Dendritic cell treated with granulocyte-macrophage colony-stimulating factor and Interleukin-4, amounts not matched to agents 40 ng/mL and 50 ng/mL, for 4 days (primary cell): ENCODE measurements around the gene MS4A4E.
"Not testable (repeated sequence)": the region's sequence is repeated elsewhere in the genome, so short reads cannot be mapped to it uniquely, and the experiment has no call there.

Experiments used
- H3K27ac Mint-ChIP-seq: one replicate; pipeline ENCODE4 v1.8.0; 2022; ENCODE audit warnings: mild to moderate bottlenecking, mixed read lengths
- H3K27me3 Mint-ChIP-seq: one replicate; pipeline ENCODE4 v1.8.0; 2022; ENCODE audit warnings: mild to moderate bottlenecking, mixed read lengths
- H3K36me3 Mint-ChIP-seq: one replicate; pipeline ENCODE4 v1.8.0; 2022; ENCODE audit warnings: low read depth, mixed read lengths
- H3K4me1 Mint-ChIP-seq: one replicate; pipeline ENCODE4 v1.8.0; 2022; ENCODE audit warnings: low read depth, mixed read lengths
- H3K4me3 Mint-ChIP-seq: one replicate; pipeline ENCODE4 v1.8.0; 2022; ENCODE audit warnings: mild to moderate bottlenecking, moderate library complexity, mixed read lengths
- H3K9me3 Mint-ChIP-seq: one replicate; pipeline ENCODE4 v1.8.0; 2022; ENCODE audit warnings: mixed read lengths
- intact Hi-C: fragments of 100-400 bp; cut with micrococcal nuclease; formaldehyde crosslinking; loops from one replicate; pipeline ENCODE4 v1.15.0; 2022

The MS4A4E gene

GRCh38 chr11:60208146-60208895 is 34.6 kb downstream of the MS4A4E start:
- Mint-ChIP-seq H3K4me1 (peaks cover 46% of the 10 kb centered on the region), H3K36me3 (peaks cover 91% of the 10 kb centered on the region), H3K27me3 (no peaks in the 10 kb centered on the region), H3K4me3 (no peak overlapping the region), H3K9me3 (no peaks in the 10 kb centered on the region), H3K27ac (peak overlapping the region; percentile 43)
- intact Hi-C loops = loop anchor here (5.0 kb wide), 1 partner anchor 91 kb away; no protein-coding TSS in a partner anchor

- no peaks in the 10 kb centered on the region for H3K27me3 Mint-ChIP-seq
- H3K27ac Mint-ChIP-seq = peak overlapping the region; percentile 43
- H3K4me1 Mint-ChIP-seq = peaks cover 42% of the 10 kb centered on the region
- no peak overlapping the region for H3K4me3 Mint-ChIP-seq
- no peaks in the 10 kb centered on the region for H3K9me3 Mint-ChIP-seq
- H3K36me3 Mint-ChIP-seq = peaks cover 87% of the 10 kb centered on the region
- intact Hi-C loops = loop anchor here (5.0 kb wide), 1 partner anchor 89 kb away; no protein-coding TSS in a partner anchor
These were observed 36.3 kb downstream of the MS4A4E start for GRCh38 chr11:60206616-60207015.

- Mint-ChIP-seq H3K36me3 (peaks cover 78% of the 10 kb centered on the region), H3K9me3 (no peaks in the 10 kb centered on the region), H3K4me3 (no peak overlapping the region), H3K27ac (peak overlapping the region; percentile 64), H3K27me3 (no peaks in the 10 kb centered on the region), H3K4me1 (peaks cover 37% of the 10 kb centered on the region)
- intact Hi-C loops = loop anchor here (5.0 kb wide), 1 partner anchor 88 kb away; no protein-coding TSS in a partner anchor
These were observed 38.0 kb downstream of the MS4A4E start for GRCh38 chr11:60204922-60205321.

- H3K4me3 Mint-ChIP-seq, H3K27me3 Mint-ChIP-seq, H3K27ac Mint-ChIP-seq, intact Hi-C loops: not testable (repeated sequence)
- Mint-ChIP-seq H3K4me1 (peaks cover 39% of the 10 kb centered on the region), H3K36me3 (peaks cover 63% of the 10 kb centered on the region), H3K9me3 (peaks cover 13% of the 10 kb centered on the region)
These were observed 41.6 kb downstream of the MS4A4E start for GRCh38 chr11:60201334-60201733.

GRCh38 chr11:60197442-60197841 is 45.5 kb downstream of the MS4A4E start:
- H3K4me1 Mint-ChIP-seq = peaks cover 56% of the 10 kb centered on the region
- peaks cover 46% of the 10 kb centered on the region for H3K36me3 Mint-ChIP-seq
- H3K27me3 Mint-ChIP-seq = no peaks in the 10 kb centered on the region
- intact Hi-C loops = loop anchor here (5.0 kb wide), 1 partner anchor 45 kb away; the partner anchor contains the start of gene MS4A4E
- H3K27ac Mint-ChIP-seq = peak overlapping the region; percentile 84
- no peak overlapping the region for H3K4me3 Mint-ChIP-seq
- H3K9me3 Mint-ChIP-seq = peaks cover 24% of the 10 kb centered on the region

- Mint-ChIP-seq H3K4me3 (peak overlapping the region; percentile 45), H3K27ac (peak overlapping the region; percentile 91), H3K9me3 (peaks cover 25% of the 10 kb centered on the region), H3K36me3 (peaks cover 34% of the 10 kb centered on the region), H3K27me3 (no peaks in the 10 kb centered on the region), H3K4me1 (peaks cover 57% of the 10 kb centered on the region)
- intact Hi-C loops = loop anchor here (5.0 kb wide), 1 partner anchor 46 kb away; the partner anchor contains the start of gene MS4A4E
These were observed 47.0 kb downstream of the MS4A4E start for GRCh38 chr11:60195923-60196368.

GRCh38 chr11:60194511-60194910 is 48.4 kb downstream of the MS4A4E start:
- H3K27ac Mint-ChIP-seq = peak overlapping the region; percentile 91
- intact Hi-C loops = no loop called here
- H3K27me3 Mint-ChIP-seq = no peaks in the 10 kb centered on the region
- H3K4me1 Mint-ChIP-seq = peaks cover 60% of the 10 kb centered on the region
- H3K36me3 Mint-ChIP-seq = peaks cover 34% of the 10 kb centered on the region
- H3K9me3 Mint-ChIP-seq = peaks cover 25% of the 10 kb centered on the region
- no peak overlapping the region for H3K4me3 Mint-ChIP-seq

GRCh38 chr11:60193687-60194433 is 49.1 kb downstream of the MS4A4E start:
- H3K9me3 Mint-ChIP-seq = peaks cover 25% of the 10 kb centered on the region
- H3K36me3 Mint-ChIP-seq = peaks cover 34% of the 10 kb centered on the region
- peak overlapping the region; percentile 8 for H3K4me3 Mint-ChIP-seq
- intact Hi-C loops = loop anchor here (1.0 kb wide), 1 partner anchor 11 kb away; the partner anchor contains the start of gene MS4A6A
- peaks cover 66% of the 10 kb centered on the region for H3K4me1 Mint-ChIP-seq
- peak overlapping the region; percentile 91 for H3K27ac Mint-ChIP-seq
- no peaks in the 10 kb centered on the region for H3K27me3 Mint-ChIP-seq

GRCh38 chr11:60192564-60192963 is 50.4 kb downstream of the MS4A4E start:
- Mint-ChIP-seq H3K4me1 (peaks cover 61% of the 10 kb centered on the region), H3K27ac (peak overlapping the region; percentile 91)
- intact Hi-C loops = not testable (repeated sequence)

GRCh38 chr11:60188481-60188880 is 54.5 kb downstream of the MS4A4E start:
- H3K36me3 Mint-ChIP-seq = peaks cover 16% of the 10 kb centered on the region
- not testable (repeated sequence) for H3K4me3 Mint-ChIP-seq, H3K27me3 Mint-ChIP-seq

More at GRCh38 chr11:60192564-60192963, 50.4 kb downstream of the MS4A4E start:
- Mint-ChIP-seq H3K9me3 (peaks cover 14% of the 10 kb centered on the region), H3K36me3 (peaks cover 23% of the 10 kb centered on the region)
- H3K27me3 Mint-ChIP-seq, H3K4me3 Mint-ChIP-seq: not testable (repeated sequence)

GRCh38 chr11:60186128-60186527 is 56.8 kb downstream of the MS4A4E start:
- intact Hi-C loops, H3K9me3 Mint-ChIP-seq, H3K27me3 Mint-ChIP-seq: not testable (repeated sequence)
- Mint-ChIP-seq H3K36me3 (peaks cover 26% of the 10 kb centered on the region), H3K4me3 (peak overlapping the region; percentile 38), H3K27ac (peak overlapping the region; percentile 87), H3K4me1 (peaks cover 57% of the 10 kb centered on the region)

More at GRCh38 chr11:60188481-60188880, 54.5 kb downstream of the MS4A4E start:
- Mint-ChIP-seq H3K9me3 (peaks cover 11% of the 10 kb centered on the region), H3K27ac (peak overlapping the region; percentile 87), H3K4me1 (peaks cover 63% of the 10 kb centered on the region)
- intact Hi-C loops = not testable (repeated sequence)

GRCh38 chr11:60185512-60185827 is 57.5 kb downstream of the MS4A4E start:
- intact Hi-C loops, H3K9me3 Mint-ChIP-seq, H3K27me3 Mint-ChIP-seq: not testable (repeated sequence)
- Mint-ChIP-seq H3K27ac (peak overlapping the region; percentile 87), H3K36me3 (peaks cover 32% of the 10 kb centered on the region), H3K4me3 (peak overlapping the region; percentile 8), H3K4me1 (peaks cover 62% of the 10 kb centered on the region)

- Mint-ChIP-seq H3K4me1 (peaks cover 67% of the 10 kb centered on the region), H3K27ac (peak overlapping the region; percentile 87), H3K4me3 (peak overlapping the region; percentile 78), H3K9me3 (no peaks in the 10 kb centered on the region), H3K27me3 (no peaks in the 10 kb centered on the region), H3K36me3 (peaks cover 37% of the 10 kb centered on the region)
- intact Hi-C loops = loop anchor here (5.0 kb wide), 2 partner anchors 57 to 127 kb away; partner anchors contain the start of gene MS4A4E
These were observed 58.0 kb downstream of the MS4A4E start for GRCh38 chr11:60184824-60185511.
